HUES48 (cell line): ENCODE data around the gene TMEM151A.
A peak's percentile ranks its signal among the peaks of the same experiment; 100 is the strongest.
"Not testable (repeated sequence)": the region's sequence is repeated elsewhere in the genome, so short reads cannot be mapped to it uniquely, and the experiment has no call there.

Experiments
- H3K27ac ChIP-seq: one replicate; pipeline ENCODE4 v1.7.0; 2013; ENCODE audit warnings: low read depth, low read length, inconsistent platforms
- H3K27me3 ChIP-seq: 2 replicates; pipeline ENCODE4 v1.6.1; 2013; ENCODE audit warnings: mild to moderate bottlenecking, low read length; ENCODE audit not compliant: control insufficient read depth, insufficient read depth
- H3K36me3 ChIP-seq: 2 replicates; pipeline ENCODE4 v1.6.1; 2013; ENCODE audit warnings: low read length; ENCODE audit not compliant: control insufficient read depth, insufficient read depth
- H3K4me1 ChIP-seq: 2 replicates; pipeline ENCODE4 v1.6.1; 2013; ENCODE audit warnings: mild to moderate bottlenecking, low read length; ENCODE audit not compliant: control insufficient read depth, insufficient read depth
- H3K4me3 ChIP-seq: 2 replicates; pipeline ENCODE4 v1.5.1; 2013; ENCODE audit warnings: mild to moderate bottlenecking, low read depth, low read length
- H3K9ac ChIP-seq: 2 replicates; pipeline ENCODE4 v1.6.1; 2013; ENCODE audit warnings: mild to moderate bottlenecking, low read depth, low read length, moderate library complexity
- H3K9me3 ChIP-seq: 2 replicates; pipeline ENCODE4 v1.6.1; 2013; ENCODE audit warnings: low read length; ENCODE audit not compliant: control insufficient read depth, insufficient read depth

The TMEM151A gene

DNA sequence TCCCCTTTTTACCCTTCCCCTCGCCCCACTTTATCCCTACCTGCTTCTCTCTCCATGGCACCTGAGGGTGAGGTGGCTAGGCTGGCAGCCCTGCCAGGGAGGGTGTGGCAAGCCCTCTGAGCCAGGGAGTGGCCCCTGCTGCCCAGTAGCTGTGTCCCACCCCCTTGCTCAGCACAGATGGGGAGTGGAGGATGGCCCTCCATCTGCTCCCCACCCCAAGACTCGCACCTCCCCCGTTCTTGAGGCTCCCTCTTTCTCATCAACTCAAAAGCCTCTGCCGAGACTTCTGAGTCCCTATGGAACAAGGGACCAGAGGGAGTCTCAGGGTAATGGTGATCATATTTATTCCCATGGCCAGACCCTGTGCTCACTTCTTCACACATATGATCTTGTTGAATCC, 1.7 kb downstream of the TMEM151A start:
- Histone ChIP-seq H3K4me1 (peaks cover 10% of the 10 kb centered on the region; the same call in 1 of the 2 replicates), H3K27me3 (peaks cover 35% of the 10 kb centered on the region), H3K36me3 (no peaks in the 10 kb centered on the region)

DNA sequence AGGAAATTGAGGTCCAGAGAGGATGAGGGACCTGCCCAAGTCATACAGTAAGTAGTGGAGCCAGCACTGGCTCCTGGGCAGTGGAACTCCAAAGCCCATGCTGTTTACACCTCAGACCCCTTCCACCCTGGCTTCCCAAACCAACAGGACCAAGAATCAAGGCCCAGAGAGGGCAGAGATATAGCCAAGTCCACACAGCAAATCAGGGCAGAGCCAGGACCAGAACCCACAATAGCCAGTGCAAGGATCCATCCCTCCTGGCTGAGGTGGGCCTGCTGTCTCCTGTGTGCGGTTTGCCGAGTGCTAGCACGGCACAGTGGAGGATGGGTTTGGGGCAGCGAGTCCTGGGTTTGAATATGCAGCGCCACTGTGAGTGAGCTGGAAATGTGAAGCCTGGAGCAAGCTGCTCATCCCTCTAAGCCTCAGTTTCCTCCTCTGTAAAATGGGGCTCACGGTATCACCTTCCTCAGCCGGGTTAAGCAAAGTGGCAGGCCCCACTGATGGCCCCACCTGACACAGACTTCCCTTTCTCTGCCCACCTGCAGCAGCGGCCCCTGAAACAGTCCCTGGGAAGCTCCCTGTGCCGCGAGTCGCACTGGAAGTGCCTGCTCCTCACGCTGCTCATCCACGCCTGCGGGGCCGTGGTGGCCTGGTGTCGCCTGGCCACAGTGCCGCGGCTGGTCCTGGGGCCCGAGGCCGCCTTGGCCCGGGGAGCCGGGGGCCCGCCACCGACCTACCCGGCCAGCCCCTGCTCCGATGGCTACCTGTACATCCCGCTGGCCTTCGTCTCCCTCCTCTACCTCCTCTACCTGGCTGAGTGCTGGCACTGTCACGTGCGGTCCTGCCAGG, 2.3 kb downstream of the TMEM151A start:
- H3K27me3 ChIP-seq: peaks cover 35% of the 10 kb centered on the region
- H3K9me3 ChIP-seq: no peaks in the 10 kb centered on the region
- H3K27ac ChIP-seq: no peak overlapping the region
- no peak overlapping the region for H3K4me3 ChIP-seq
- H3K4me1 ChIP-seq: peaks cover 10% of the 10 kb centered on the region; the same call in 1 of the 2 replicates
- H3K36me3 ChIP-seq: no peaks in the 10 kb centered on the region
- H3K9ac ChIP-seq: no peak overlapping the region

More for the DNA sequence above, 1.7 kb downstream of the TMEM151A start:
- H3K4me3 ChIP-seq: no peak overlapping the region
- no peaks in the 10 kb centered on the region for H3K9me3 ChIP-seq
- H3K27ac ChIP-seq: no peak overlapping the region
- no peak overlapping the region for H3K9ac ChIP-seq

DNA sequence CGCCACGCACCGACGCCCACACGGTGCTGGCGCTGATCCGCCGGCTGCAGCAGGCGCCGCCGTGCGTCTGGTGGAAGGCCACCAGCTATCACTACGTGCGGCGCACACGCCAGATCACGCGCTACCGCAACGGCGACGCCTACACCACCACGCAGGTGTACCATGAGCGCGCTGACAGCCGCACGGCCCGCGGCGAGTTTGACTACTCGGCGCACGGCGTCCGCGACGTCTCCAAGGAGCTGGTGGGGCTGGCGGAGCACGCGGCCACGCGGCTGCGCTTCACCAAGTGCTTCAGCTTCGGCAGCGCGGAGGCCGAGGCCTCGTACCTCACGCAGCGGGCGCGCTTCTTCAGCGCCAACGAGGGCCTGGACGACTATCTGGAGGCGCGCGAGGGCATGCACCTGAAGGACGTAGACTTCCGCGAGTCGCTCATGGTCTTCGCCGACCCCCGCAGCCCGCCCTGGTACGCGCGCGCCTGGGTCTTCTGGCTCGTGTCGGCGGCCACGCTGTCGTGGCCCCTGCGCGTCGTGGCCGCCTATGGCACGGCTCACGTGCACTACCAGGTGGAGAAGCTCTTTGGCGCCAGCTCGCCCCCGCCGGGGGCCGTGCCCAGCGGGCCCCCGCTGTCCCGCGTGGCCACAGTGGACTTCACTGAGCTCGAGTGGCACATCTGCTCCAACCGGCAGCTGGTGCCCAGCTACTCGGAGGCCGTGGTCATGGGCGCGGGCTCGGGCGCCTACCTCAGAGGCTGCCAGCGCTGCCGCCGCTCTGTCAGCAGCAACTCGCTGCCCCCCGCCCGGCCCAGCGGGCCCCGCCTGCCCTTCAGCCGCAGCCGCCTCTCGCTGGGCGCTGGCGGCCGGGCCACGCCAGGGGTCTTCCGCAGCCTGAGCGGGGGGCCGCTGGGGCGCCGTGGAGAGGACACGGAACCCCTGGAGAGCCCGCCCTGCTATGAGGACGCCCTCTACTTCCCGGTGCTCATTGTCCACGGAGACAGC, 3.2 kb downstream of the TMEM151A start:
- Histone ChIP-seq H3K27me3 (peaks cover 35% of the 10 kb centered on the region), H3K36me3 (no peaks in the 10 kb centered on the region), H3K4me1 (peaks cover 8% of the 10 kb centered on the region; the same call in 1 of the 2 replicates)

DNA sequence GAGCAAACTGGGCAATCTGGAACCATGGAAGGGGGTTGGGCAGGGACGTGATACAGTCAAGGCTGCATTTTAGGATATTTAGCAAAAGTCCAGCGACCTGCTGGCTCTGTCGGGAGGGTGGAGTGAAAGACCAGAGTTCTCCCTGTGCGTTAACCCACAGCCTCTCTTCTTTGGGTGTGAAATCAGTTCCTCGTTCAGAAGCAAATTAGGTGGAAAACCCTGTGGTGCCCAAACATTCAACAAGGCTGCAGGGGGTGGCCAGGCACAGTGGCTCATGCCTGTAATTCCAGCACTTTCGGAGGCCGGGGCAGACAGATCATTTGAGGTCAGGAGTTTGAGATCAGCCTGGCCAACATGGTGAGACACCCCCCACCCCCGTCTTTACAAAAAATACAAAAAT, 5.9 kb downstream of the TMEM151A start:
- Histone ChIP-seq H3K9ac (no peak overlapping the region), H3K27me3 (peaks cover 9% of the 10 kb centered on the region), H3K4me3 (no peak overlapping the region), H3K36me3 (no peaks in the 10 kb centered on the region), H3K27ac (no peak overlapping the region), H3K9me3 (no peaks in the 10 kb centered on the region), H3K4me1 (peaks cover 5% of the 10 kb centered on the region; the same call in 1 of the 2 replicates)

More for the DNA sequence above, 3.2 kb downstream of the TMEM151A start:
- H3K27ac ChIP-seq: no peak overlapping the region
- H3K4me3 ChIP-seq: no peak overlapping the region
- no peaks in the 10 kb centered on the region for H3K9me3 ChIP-seq
- H3K9ac ChIP-seq: no peak overlapping the region

DNA sequence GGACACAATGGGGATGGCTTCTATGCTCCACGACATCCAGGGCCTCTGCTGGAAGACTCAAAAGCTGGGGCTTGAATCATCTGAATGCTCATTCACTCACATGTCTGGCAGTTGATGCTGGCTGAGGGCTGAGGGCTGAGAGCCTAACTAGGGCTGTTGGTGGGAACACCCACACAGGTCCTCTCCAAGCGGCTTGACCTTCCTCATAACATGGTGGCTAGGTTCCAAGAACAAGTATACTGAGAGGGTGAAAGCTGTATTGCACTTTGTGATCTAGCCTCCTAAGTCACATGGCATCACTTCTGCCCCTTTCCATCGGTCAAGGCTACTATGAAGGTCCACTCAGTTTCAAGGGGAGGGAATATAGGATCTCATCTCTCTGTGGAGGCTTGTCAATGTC, 7.5 kb downstream of the TMEM151A start:
- no peak overlapping the region for H3K9ac ChIP-seq
- no peaks in the 10 kb centered on the region for H3K27me3 ChIP-seq
- H3K4me1 ChIP-seq: peaks cover 5% of the 10 kb centered on the region; the same call in 1 of the 2 replicates
- H3K9me3 ChIP-seq: no peaks in the 10 kb centered on the region
- H3K36me3 ChIP-seq: no peaks in the 10 kb centered on the region
- no peak overlapping the region for H3K27ac ChIP-seq
- no peak overlapping the region for H3K4me3 ChIP-seq

DNA sequence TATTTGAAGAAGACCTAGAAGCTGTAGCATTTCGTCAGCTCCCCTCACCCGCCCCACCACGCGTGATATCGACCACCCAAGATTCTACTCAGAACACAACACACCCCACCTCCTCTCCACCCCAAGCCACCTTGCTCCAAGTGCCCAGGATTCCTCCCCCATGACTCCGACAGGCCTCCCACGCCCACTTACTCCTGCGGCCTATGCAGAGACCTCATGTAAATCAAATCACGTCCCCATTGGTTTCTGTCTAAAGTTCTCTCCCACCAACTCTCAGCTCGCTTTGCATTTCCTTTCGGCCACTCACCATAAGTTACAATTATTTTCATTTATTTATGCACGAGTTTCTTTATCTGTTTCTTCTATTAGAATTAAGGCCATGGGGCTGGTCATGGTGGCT, 11.0 kb downstream of the TMEM151A start:
- Histone ChIP-seq H3K4me3 (no peak overlapping the region), H3K9ac (no peak overlapping the region), H3K36me3 (no peaks in the 10 kb centered on the region), H3K4me1 (peaks cover under 1% of the 10 kb centered on the region; the same call in 1 of the 2 replicates), H3K27me3 (no peaks in the 10 kb centered on the region), H3K27ac (no peak overlapping the region), H3K9me3 (no peaks in the 10 kb centered on the region)

DNA sequence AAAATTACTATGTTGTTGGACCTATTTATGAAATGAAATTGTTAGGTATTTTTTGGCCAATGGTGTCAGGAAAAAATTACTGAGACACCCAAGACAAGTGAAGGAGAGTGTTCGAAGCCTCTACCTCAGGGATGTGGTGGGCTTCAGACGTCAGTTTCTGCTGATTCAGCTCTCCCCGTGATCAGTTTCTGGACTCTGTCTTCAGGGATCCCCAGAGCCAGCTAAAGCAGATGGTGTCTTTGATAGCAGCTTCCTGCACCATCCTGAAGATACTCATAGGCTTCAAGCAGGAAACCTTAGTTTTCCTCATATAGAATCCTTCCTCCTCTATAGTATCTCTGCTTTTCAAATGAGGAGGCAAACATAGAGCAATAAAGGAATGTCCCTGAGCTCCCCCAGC, 17.8 kb downstream of the TMEM151A start:
- H3K4me3 ChIP-seq: no peak overlapping the region

DNA sequence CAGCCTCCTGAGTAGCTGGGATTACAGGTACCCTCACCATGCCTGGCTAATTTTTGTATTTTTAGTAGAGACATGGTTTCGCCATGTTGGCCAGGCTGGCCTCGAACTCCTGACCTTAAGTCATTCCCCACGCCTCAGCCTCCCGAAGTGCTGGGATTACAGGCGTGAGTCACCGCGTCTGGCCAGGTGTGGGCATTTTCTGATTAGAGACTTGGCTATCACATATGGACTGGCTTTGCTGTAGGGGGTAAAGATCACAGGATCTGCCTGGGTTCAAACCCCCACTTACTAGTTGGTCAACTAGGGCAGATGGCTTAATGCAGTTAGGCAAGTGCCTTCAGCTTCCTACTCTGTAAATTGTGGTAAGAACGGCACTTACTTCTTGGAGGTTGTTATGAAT, 18.6 kb downstream of the TMEM151A start:
- no peaks in the 10 kb centered on the region for H3K36me3 ChIP-seq
- H3K4me1 ChIP-seq: peaks cover 8% of the 10 kb centered on the region
- H3K9ac ChIP-seq: no peak overlapping the region
- no peaks in the 10 kb centered on the region for H3K9me3 ChIP-seq
- H3K27me3 ChIP-seq: no peaks in the 10 kb centered on the region
- no peak overlapping the region for H3K27ac ChIP-seq
- no peak overlapping the region for H3K4me3 ChIP-seq

More for the DNA sequence above, 17.8 kb downstream of the TMEM151A start:
- Histone ChIP-seq H3K9ac (no peak overlapping the region), H3K4me1 (peaks cover 8% of the 10 kb centered on the region), H3K9me3 (no peaks in the 10 kb centered on the region), H3K36me3 (no peaks in the 10 kb centered on the region), H3K27ac (no peak overlapping the region), H3K27me3 (no peaks in the 10 kb centered on the region)

DNA sequence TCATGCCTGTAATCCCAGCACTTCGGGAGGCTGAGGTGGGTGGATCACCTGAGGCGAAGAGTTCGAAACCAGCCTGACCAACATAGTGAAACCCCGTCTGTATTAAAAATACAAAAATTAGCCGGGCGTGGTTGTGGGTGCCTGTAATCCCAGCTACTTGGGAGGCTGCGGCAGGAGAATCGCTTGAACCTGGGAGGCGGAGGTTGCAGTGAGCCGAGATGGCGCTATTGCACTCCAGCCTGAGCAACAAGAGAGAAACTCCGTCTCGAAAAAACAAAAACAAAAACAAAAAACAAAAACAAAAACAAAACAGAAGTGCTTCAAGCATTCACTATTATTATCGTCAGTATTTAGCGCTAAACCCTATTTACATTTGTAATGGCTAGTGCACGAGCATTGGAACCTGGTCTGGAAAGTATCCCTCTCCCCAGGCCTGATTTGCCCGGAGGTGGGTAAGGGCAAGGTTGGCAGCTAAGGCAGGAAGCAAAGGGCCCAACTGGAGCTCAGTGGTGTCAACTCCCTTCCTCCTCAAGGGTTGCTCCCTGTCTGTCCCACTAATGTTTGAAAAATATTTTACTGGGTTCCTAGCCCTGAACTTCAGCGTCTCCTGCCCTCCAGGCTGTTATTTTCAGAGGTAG, 19.2 kb downstream of the TMEM151A start:
- not testable (repeated sequence) for H3K27ac ChIP-seq

DNA sequence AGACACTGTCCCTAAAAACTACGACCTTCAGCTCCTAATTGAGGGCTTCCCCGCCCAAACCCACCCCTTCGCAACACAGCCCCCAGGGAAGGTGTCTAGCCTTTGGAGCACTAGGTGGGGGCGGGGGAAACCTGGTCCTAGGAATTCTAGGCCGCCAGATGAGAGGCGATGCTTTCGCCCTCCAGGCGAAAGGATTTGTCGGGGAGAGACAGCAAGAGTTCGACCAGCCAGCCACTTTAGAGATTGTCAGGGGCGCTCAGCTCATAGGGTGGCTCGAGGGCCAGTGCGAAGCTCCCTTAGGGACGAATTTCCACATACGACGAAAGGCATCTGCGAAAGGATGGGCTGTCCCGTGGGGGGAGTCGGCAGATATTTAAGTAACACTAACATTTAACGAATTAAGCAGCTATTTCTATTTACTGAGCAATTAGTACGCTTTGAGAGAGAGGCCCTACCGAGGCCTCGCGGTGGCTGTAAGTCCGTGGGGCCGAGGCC, 19.8 kb downstream of the TMEM151A start:
- no peaks in the 10 kb centered on the region; the same call in 1 of the 2 replicates for H3K27me3 ChIP-seq
- no peaks in the 10 kb centered on the region for H3K36me3 ChIP-seq
- peaks cover 8% of the 10 kb centered on the region for H3K4me1 ChIP-seq
- peak overlapping the region; percentile 62 for H3K27ac ChIP-seq
- H3K9me3 ChIP-seq: no peaks in the 10 kb centered on the region
- H3K4me3 ChIP-seq: peak overlapping the region; percentile 63
- no peak overlapping the region for H3K9ac ChIP-seq

More for the DNA sequence above, 19.2 kb downstream of the TMEM151A start:
- not testable (repeated sequence) for H3K9ac ChIP-seq, H3K4me1 ChIP-seq, H3K4me3 ChIP-seq, H3K36me3 ChIP-seq, H3K9me3 ChIP-seq, H3K27me3 ChIP-seq
